Measurements from ENCODE around the gene GDPD2.

DNA sequence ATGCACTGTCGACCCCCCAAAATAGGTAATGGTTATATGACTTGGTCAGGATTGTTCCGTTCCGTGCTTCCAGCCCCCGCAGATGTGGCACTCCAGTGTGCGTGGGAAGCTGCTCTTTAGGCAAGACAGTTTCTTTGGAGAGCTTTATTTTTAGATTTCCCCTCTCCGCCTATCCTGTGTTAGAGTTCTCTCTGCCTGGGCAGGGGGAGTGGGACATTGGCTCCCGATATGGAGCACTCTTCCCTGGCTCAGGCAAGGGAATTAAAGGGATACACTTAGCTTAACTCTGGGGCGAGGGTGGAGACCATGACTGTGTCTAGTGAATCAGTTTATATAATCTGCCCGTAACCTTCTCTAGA, 57.5 kb downstream of the GDPD2 start:
- TF ChIP-seq, protein P1, sequence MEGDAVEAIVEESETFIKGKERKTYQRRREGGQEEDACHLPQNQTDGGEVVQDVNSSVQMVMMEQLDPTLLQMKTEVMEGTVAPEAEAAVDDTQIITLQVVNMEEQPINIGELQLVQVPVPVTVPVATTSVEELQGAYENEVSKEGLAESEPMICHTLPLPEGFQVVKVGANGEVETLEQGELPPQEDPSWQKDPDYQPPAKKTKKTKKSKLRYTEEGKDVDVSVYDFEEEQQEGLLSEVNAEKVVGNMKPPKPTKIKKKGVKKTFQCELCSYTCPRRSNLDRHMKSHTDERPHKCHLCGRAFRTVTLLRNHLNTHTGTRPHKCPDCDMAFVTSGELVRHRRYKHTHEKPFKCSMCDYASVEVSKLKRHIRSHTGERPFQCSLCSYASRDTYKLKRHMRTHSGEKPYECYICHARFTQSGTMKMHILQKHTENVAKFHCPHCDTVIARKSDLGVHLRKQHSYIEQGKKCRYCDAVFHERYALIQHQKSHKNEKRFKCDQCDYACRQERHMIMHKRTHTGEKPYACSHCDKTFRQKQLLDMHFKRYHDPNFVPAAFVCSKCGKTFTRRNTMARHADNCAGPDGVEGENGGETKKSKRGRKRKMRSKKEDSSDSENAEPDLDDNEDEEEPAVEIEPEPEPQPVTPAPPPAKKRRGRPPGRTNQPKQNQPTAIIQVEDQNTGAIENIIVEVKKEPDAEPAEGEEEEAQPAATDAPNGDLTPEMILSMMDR (IDR thresholded peaks at IDR 0.05) = no peak
- peak in 1 of 2 donors; percentile 43 for TF ChIP-seq POLR2A (IDR thresholded peaks at IDR 0.05)

Data from heart left ventricle (tissue), 13 donors.